Stimulated activated CD8-positive, alpha-beta memory T cell treated with anti-CD3 and anti-CD28 coated beads, Interleukin-4, amount 100 ng/mL, for 48 hours (primary cell): ENCODE measurements around the gene UNC5B.
A peak's percentile ranks its signal among the peaks of the same experiment; 100 is the strongest.

Source experiments
- DNase-seq: peaks from one replicate; pipeline ENCODE4 v3.0.0-alpha.2; 2020

The UNC5B gene

GRCh38 chr10:71302874-71303568, 90.7 kb downstream of the UNC5B start:
- no peak for DNase-seq

DNA sequence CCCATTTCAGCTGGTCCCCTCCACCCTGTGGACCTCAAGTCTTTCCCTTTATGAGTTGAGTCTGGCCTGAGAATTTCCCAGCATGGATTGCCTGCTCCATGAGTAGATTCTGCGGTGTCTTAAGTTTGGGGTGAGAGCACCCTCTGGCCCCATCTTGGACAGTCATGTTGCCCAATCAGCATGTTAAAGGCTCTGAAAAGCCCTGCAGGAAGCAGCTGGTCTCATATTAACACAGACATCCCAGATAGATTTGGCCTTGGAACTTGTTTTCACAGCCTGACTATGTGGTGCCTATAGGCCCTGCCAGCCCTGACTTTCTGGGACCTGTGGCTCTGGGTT, 91.2 kb downstream of the UNC5B start:
- DNase-seq, result no peak

- DNase-seq, result no peak
Observed at GRCh38 chr10:71304914-71305313, 92.5 kb downstream of the UNC5B start.

- DNase-seq, result no peak
Observed at GRCh38 chr10:71306979-71307378, 94.6 kb downstream of the UNC5B start.

DNA sequence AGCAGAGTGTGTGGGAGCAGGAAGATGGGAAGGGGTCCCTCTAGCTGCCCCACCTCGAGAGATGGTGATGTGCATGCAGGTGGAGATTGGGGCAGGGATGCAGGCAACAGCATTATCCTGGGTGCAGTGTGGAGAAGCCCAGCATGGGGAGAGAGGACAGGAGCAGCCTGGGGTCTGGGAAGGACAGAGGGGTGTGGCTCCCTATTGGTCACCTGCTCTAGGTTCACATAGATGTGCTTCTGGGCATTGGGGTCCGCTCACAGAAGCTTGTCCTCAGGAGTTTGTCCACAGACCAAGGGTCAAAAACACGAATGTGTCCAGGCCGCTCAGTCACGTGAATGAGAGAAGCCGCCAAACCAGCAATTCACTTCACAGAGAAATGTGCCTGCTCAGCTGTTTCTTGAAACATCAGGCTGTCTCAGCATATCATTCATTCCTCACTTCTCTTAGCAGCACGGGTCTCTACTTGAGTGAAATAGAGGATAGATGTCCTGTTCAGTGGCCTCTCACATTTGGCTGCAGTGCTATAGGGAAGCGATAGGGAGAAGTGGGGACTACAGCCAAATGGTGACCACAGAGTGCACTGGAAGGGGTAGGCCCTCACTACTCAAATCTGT, 95.2 kb downstream of the UNC5B start:
- DNase-seq, result no peak

GRCh38 chr10:71308244-71308643, 95.9 kb downstream of the UNC5B start:
- DNase-seq, result no peak

GRCh38 chr10:71308985-71309384, 96.6 kb downstream of the UNC5B start:
- no peak for DNase-seq

- no peak for DNase-seq
Observed at GRCh38 chr10:71309919-71310318, 97.5 kb downstream of the UNC5B start.

DNA sequence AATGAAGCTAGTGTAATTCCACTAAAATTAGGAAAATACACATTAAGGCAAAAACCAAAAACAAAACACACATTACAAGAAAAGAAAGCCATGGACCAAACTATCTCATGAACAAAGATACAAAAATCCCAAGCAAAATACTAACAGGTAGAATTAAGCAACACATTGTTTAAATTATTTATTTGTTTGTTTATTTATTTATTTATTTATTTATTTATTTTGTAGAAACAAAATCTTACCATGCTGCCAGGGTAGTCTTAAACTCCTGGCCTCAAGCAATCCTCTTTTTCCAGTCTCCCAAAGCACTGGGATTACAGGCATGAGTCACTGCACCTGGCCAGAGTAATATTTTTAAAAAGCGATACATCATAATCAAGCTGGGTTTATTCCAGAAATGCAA, 99.8 kb downstream of the UNC5B start:
- no peak for DNase-seq

GRCh38 chr10:71312811-71313789, 100.7 kb downstream of the UNC5B start:
- DNase-seq, result no peak

- peak; percentile 66 for DNase-seq
Observed at GRCh38 chr10:71314028-71314693, 101.8 kb downstream of the UNC5B start.

GRCh38 chr10:71314694-71315225, 102.4 kb downstream of the UNC5B start:
- no peak for DNase-seq

DNA sequence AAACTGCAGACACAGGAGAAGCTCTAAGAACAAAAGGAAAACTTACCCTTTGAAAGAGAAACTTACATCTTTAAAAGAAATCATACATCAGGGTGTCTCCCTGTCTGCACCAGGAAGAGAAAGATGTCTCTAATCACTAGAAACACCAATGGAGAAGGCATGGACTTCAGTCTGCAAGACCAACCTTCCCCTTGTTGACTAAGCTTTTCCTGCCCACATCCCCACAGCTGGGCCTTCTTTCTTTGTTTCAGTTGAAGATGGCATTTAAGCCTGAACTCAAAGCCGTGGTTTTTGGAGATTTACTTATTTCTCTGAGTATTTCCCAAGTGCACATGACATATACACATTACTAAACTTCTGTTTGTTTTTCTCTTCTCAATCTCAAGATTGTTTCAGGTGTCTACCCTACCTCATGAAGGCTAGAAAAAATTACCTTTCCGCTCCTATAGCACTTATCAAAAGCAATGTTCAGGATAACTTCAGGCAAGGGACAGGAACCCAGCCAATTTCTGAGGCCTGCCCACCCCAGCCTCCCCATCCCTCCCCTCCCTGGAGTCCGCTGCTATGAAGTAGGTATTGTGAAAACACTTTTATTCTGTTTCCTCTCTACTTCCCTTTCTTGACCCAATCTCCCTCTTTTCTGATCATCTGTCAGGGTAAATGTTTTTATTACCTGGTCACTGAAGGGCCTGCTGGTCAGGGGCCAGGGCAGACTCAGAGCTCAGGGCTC, 103.9 kb downstream of the UNC5B start:
- DNase-seq, result no peak

GRCh38 chr10:71316786-71317160, 104.4 kb downstream of the UNC5B start:
- no peak for DNase-seq

DNA sequence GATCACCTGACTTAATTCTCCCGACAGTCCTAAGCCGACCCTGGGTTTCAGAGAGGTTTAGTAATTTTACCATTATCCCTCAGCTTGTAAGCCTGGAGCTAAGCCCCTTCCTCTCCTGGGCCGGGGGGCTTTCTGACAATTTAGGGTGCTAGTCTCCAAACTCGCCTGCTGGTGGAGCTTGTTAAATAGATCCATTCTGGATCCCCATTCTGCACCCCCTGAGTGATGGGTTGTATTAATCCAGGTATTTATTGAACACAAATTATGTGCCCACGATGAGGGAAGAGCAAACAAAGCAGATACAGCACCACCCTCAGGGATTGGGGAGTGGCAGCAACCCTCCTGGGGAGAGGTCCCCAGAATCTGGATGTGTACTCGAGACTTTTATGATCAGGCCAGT, 105.4 kb downstream of the UNC5B start:
- no peak for DNase-seq

DNA sequence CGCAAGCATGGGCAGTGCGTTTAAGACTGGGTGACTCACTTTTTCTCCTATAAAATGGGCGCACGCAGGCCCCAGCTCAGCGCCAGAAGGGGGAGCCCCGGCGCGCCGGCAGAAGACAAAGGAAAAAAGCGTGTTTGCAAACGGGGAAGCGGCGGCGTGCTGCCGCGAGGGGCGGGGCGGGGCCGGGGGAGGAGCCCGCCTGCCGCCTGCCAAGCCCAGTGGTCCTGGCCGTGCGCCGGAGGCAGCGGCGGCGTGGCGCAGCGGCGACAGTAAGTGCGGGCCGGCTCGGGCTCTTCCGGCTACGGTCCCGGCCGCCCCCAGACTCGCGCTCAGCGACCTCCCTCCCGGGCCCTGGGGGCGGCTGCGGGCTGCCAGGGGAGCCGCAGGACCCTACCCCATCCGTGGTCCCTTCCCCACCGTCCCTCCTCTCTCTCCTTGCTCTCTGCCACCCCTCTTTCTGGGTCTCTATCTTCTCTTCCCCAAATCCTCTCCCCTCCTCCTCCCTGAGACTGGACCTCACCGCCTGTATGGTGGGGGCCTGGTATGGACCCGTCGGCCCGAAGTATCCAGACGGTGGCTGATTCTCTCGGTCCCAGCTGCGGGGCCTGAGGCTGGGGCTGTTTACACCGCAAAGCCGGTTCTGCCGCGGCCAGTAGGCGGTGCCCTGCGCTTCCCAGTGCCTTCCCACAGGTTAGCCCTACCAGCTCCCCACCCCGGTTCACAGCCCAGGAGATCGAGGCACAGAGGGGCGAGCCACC, 106.9 kb downstream of the UNC5B start, which contains the start of gene SLC29A3:
Gene SLC29A3 (plus strand): TSS at position 218 of the 758 bp plus-strand sequence. CDS start 51 bp downstream, at position 269.
- DNase-seq, result peak; percentile 88

GRCh38 chr10:71319800-71320392, 107.5 kb downstream of the UNC5B start:
- no peak for DNase-seq

DNA sequence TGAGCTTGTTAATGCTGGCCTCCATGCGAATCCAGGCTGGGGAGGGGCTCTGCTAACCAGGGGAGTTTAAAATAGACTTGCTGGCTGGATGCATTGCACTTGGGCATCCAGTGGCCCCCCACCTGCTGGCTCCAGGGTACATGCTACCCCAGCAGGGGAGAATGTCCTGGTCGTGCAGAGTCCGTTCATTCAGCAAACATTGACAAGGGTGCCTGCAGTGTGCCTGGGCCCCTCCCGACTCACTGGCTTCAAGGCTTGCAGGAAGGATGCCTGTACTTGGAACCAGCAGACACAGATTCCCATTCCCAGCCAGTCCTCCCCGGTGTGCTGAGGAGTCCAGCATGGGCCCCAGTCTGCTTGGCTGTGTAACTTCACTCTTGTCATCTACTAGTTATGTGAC, 108.2 kb downstream of the UNC5B start:
- no peak for DNase-seq

GRCh38 chr10:71321386-71321785, 109.0 kb downstream of the UNC5B start:
- no peak for DNase-seq

- DNase-seq, result no peak
Observed at GRCh38 chr10:71323407-71323806, 111.0 kb downstream of the UNC5B start.

DNA sequence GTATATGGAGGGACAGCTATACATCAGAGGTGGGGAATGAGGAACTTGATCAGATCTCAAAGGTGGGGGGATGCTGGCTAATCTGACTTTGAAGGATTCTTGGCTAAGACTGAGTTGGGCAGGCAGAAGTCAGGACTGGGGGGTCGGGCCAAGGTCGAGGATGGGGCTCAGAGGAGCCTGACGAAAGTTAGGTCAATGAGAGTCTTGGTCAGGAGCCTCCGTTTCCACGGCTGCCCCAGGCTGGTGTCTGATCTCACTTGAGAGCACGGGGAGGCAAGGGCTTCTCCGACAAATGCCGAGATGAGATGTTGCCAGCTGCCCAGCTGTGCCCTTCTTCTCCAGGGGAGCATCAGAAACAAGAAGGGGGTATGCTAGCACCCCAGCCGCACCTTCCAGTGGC, 112.4 kb downstream of the UNC5B start:
- no peak for DNase-seq
